ENCODE measurements around the gene CFAP45. TPM values are rescaled to one million over a fixed set of nuclear protein-coding genes. Genes with fewer than 3 reads are reported as not detected.

The CFAP45 gene
- total and polyA plus RNA-seq, 2 experiments from 2014 or later, result 0.43 TPM; not detected in 1

- Histone ChIP-seq H4K20me1 (ENCODE audit: insufficient read depth, poor library complexity, severe bottlenecking) (no peaks in the 10 kb centered on the region), H3K4me3 (peak overlapping the region; percentile 50), H3K4me1 (ENCODE audit: insufficient read depth) (peaks cover 28% of the 10 kb centered on the region), H3K79me2 (peaks cover 26% of the 10 kb centered on the region), H3K4me2 (peak overlapping the region; percentile 96), H3K27ac (peak overlapping the region; percentile 95), H3K36me3 (replicated peaks; ENCODE audit: insufficient read depth, low read depth) (no peaks in the 10 kb centered on the region), H3K27me3 (no peaks in the 10 kb centered on the region), H3K9me2 (replicated peaks; ENCODE audit: insufficient read depth) (no peaks in the 10 kb centered on the region), H3K9me3 (ENCODE audit: low read depth) (no peaks in the 10 kb centered on the region), H2AFZ (peak overlapping the region; percentile 39)
- no peak for DNase-seq (ENCODE audit: low spot score)
- WGBS (ENCODE audit: low lambda C conversion rate, missing lambda C conversion rate), result 18% methylated on average over 7 of the region's 7 CpGs
- TF ChIP-seq EZH2 (IDR thresholded peaks at IDR 0.05; ENCODE audit: borderline replicate concordance) (no peak), EZH2phosphoT487 (IDR thresholded peaks at IDR 0.05; ENCODE audit: low read depth, severe bottlenecking, unreplicated experiment) (no peak), CTCF (IDR thresholded peaks at IDR 0.05; ENCODE audit: poor library complexity) (no peak)
Observed at GRCh38 chr1:159925719-159926078, 25.7 kb upstream of the CFAP45 start.

DNA sequence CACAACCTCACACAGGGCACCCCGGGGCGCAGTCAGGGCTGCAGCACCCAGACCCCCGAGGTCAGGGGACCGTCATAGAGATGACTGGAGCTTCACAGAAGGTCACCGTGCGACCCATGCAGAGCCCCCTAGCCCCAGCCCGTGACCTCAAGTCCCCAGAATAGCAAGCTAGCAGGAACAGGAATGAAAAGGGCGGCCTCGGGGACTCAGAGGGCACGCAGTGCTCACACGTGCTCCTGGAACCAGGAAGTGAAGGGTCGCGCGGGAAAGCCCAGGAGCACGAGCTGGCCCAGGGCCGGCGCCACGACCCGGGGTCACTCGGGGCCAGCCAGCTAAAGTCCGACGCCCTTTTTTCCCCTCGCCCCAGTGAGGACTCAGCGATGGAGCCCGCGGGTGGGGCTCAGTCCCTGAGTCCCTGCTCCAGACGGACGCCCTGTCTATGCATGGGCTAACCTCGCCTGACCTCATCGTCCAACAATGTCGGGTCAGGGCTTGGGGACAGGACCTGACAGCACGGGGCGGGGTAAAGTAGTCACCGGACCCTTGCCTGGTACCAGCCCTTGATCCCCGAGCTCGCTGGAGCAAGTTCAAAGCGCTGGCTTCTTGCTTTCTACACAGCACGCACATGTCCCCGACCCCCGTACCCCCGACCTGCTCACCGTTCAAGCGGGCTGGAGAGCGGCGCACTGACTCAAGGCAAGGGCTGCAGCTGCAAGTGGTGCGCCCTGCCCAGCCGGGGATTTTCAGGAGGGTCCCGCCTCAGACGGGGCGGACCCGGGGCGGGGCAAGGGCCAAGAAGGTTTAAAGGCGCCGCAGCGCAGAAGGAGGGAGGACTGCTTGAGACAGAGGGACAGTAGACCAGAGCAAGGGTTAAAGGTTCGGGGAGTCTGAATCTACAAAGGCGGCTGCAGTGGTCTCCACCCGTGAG, 25.1 kb upstream of the CFAP45 start, which contains the start of gene TAGLN2:
TSS of gene TAGLN2 (minus strand) at position 717 of the 928 bp plus-strand sequence. CDS start 4,998 bp downstream, outside the sequence.
- peaks cover 28% of the 10 kb centered on the region for H3K4me1 ChIP-seq (ENCODE audit: insufficient read depth)
- peak within 1 kb of the TSS; percentile 96 for H3K4me2 ChIP-seq
- no peaks in the 10 kb centered on the region for H3K9me2 ChIP-seq (replicated peaks; ENCODE audit: insufficient read depth)
- no peaks in the 10 kb centered on the region for H3K36me3 ChIP-seq (replicated peaks; ENCODE audit: insufficient read depth, low read depth)
- TF ChIP-seq EZH2phosphoT487 (IDR thresholded peaks at IDR 0.05; ENCODE audit: low read depth, severe bottlenecking, unreplicated experiment) (no peak), CTCF (IDR thresholded peaks at IDR 0.05; ENCODE audit: poor library complexity) (no peak), EZH2 (IDR thresholded peaks at IDR 0.05; ENCODE audit: borderline replicate concordance) (no peak)
- H2AFZ ChIP-seq, result peak within 1 kb of the TSS; percentile 42
- no peaks in the 10 kb centered on the region for H3K9me3 ChIP-seq (ENCODE audit: low read depth)
- peaks cover 26% of the 10 kb centered on the region for H3K79me2 ChIP-seq
- 2% methylated on average over 57 of the region's 58 CpGs for WGBS (ENCODE audit: low lambda C conversion rate, missing lambda C conversion rate)
- peak within 1 kb of the TSS; percentile 50 for H3K4me3 ChIP-seq
- DNase-seq (ENCODE audit: low spot score), result peak; percentile 92
- no peaks in the 10 kb centered on the region for H3K27me3 ChIP-seq
- no peaks in the 10 kb centered on the region for H4K20me1 ChIP-seq (ENCODE audit: insufficient read depth, poor library complexity, severe bottlenecking)
- peak within 1 kb of the TSS; percentile 95 for H3K27ac ChIP-seq

- no peaks in the 10 kb centered on the region for H3K27me3 ChIP-seq
- H3K27ac ChIP-seq, result peak overlapping the region; percentile 95
- no peaks in the 10 kb centered on the region for H3K36me3 ChIP-seq (replicated peaks; ENCODE audit: insufficient read depth, low read depth)
- DNase-seq (ENCODE audit: low spot score), result peak; percentile 92
- peak overlapping the region; percentile 50 for H3K4me3 ChIP-seq
- H2AFZ ChIP-seq, result peak overlapping the region; percentile 42
- H3K9me3 ChIP-seq (ENCODE audit: low read depth), result no peaks in the 10 kb centered on the region
- no peaks in the 10 kb centered on the region for H3K9me2 ChIP-seq (replicated peaks; ENCODE audit: insufficient read depth)
- H3K79me2 ChIP-seq, result peaks cover 26% of the 10 kb centered on the region
- 11% methylated on average over 15 of the region's 31 CpGs for WGBS (ENCODE audit: low lambda C conversion rate, missing lambda C conversion rate)
- peaks cover 28% of the 10 kb centered on the region for H3K4me1 ChIP-seq (ENCODE audit: insufficient read depth)
- H3K4me2 ChIP-seq, result peak overlapping the region; percentile 96
- H4K20me1 ChIP-seq (ENCODE audit: insufficient read depth, poor library complexity, severe bottlenecking), result no peaks in the 10 kb centered on the region
- no peak for TF ChIP-seq EZH2 (IDR thresholded peaks at IDR 0.05; ENCODE audit: borderline replicate concordance)
- no peak for TF ChIP-seq CTCF (IDR thresholded peaks at IDR 0.05; ENCODE audit: poor library complexity)
- no peak for TF ChIP-seq EZH2phosphoT487 (IDR thresholded peaks at IDR 0.05; ENCODE audit: low read depth, severe bottlenecking, unreplicated experiment)
Observed at GRCh38 chr1:159924025-159924790, 24.2 kb upstream of the CFAP45 start.
